Fibroblast of lung (primary cell): ENCODE data around the gene KCNK10. TPM values are rescaled to one million over a fixed set of nuclear protein-coding genes. Genes with fewer than 3 reads are reported as not detected.

Experiments used
- DNase-seq, 2 donors: peaks; one replicate each; pipeline versions ENCODE4 v3.0.0 to v3.0.0-alpha.2; 2010; ENCODE audit warnings: low read depth in 2 of 2
- H2AFZ ChIP-seq: 2 replicates; pipeline ENCODE4 v1.5.1; 2012; ENCODE audit warnings: low read length, control low read depth, inconsistent platforms
- H3K27ac ChIP-seq: 2 replicates; pipeline ENCODE4 v1.5.1; 2011; ENCODE audit warnings: low read length, control low read depth; ENCODE audit not compliant: insufficient read depth
- H3K27me3 ChIP-seq: 2 replicates; pipeline ENCODE4 v1.5.1; 2011; ENCODE audit warnings: mild to moderate bottlenecking, low read length; ENCODE audit not compliant: control insufficient read depth, insufficient read depth
- H3K36me3 ChIP-seq: 2 replicates; pipeline ENCODE4 v1.5.1; 2011; ENCODE audit warnings: low read length; ENCODE audit not compliant: control insufficient read depth, insufficient read depth
- H3K4me1 ChIP-seq: 2 replicates; pipeline ENCODE4 v1.5.1; 2011; ENCODE audit warnings: low read length; ENCODE audit not compliant: control insufficient read depth, insufficient read depth; ENCODE audit errors: extremely low read depth
- H3K4me2 ChIP-seq: 2 replicates; pipeline ENCODE4 v1.5.1; 2011; ENCODE audit warnings: low read length, control low read depth; ENCODE audit not compliant: insufficient read depth; ENCODE audit errors: extremely low read depth
- H3K4me3 ChIP-seq, 4 experiments: fragments of 200-600 bp in 1 of 4; sonication (generic) in 1 of 4; replicated peaks in 1 of 4; 2 replicates each; pipeline ENCODE4 v1.5.1; 2011 to 2016; ENCODE audit warnings: low read length in 4 of 4, low read depth in 3 of 4, mild to moderate bottlenecking in 3 of 4, control low read depth in 2 of 4, inconsistent platforms in 1 of 4, mixed read lengths in 1 of 4; ENCODE audit not compliant: insufficient read depth in 1 of 4; ENCODE audit errors: control extremely low read depth in 1 of 4
- H3K79me2 ChIP-seq: 2 replicates; pipeline ENCODE4 v1.5.1; 2012; ENCODE audit warnings: mild to moderate bottlenecking, low read length, inconsistent platforms; ENCODE audit not compliant: control insufficient read depth, insufficient read depth
- H3K9ac ChIP-seq: 2 replicates; pipeline ENCODE4 v1.5.1; 2011; ENCODE audit warnings: mild to moderate bottlenecking, low read length, control low read depth; ENCODE audit not compliant: insufficient read depth
- H3K9me3 ChIP-seq: 2 replicates; pipeline ENCODE4 v1.5.1; 2012; ENCODE audit warnings: low read depth, low read length; ENCODE audit not compliant: control insufficient read depth, insufficient read depth
- H4K20me1 ChIP-seq: 2 replicates; pipeline ENCODE4 v1.5.1; 2011; ENCODE audit warnings: low read length; ENCODE audit not compliant: control insufficient read depth, insufficient read depth; ENCODE audit errors: extremely low read depth
- EZH2 ChIP-seq: IDR thresholded peaks from 2 replicates; pipeline ENCODE4 v1.5.1; 2012; ENCODE audit warnings: low read length, control low read depth, mild to moderate bottlenecking; ENCODE audit errors: missing control alignments
- polyA plus RNA-seq, 2 donors: library from polyadenylated mRNA; depleted of rRNA in 1 of 2; stranded (reverse) in 1 of 2; unstranded in 1 of 2; fragments of >200 nt; gene quantifications; 2 replicates each; pipeline ENCODE4 v1.2.1, GENCODE V29; 2011 to 2012; ENCODE audit warnings: missing spikeins in 1 of 2
- total RNA-seq: library from RNA; depleted of rRNA; stranded (reverse); fragments of >200 nt; gene quantifications from 2 replicates; pipeline ENCODE4 v1.2.1, GENCODE V29; 2014
- TF ChIP-seq, protein P1 (sequence below), 2 donors: IDR thresholded peaks in 1 of 2; conservative IDR thresholded peaks in 1 of 2; 1 replicate in 1 of 2; 2 replicates in 1 of 2; pipeline ENCODE4 v1.5.1; 2011 to 2012; ENCODE audit warnings: low read length in 2 of 2, control low read depth in 1 of 2, inconsistent platforms in 1 of 2, low read depth in 1 of 2, mild to moderate bottlenecking in 1 of 2

Gene KCNK10
- total and polyA plus RNA-seq, 2 donors (not counting 1 experiment from before 2014, with no cell fraction given) = not detected

DNA sequence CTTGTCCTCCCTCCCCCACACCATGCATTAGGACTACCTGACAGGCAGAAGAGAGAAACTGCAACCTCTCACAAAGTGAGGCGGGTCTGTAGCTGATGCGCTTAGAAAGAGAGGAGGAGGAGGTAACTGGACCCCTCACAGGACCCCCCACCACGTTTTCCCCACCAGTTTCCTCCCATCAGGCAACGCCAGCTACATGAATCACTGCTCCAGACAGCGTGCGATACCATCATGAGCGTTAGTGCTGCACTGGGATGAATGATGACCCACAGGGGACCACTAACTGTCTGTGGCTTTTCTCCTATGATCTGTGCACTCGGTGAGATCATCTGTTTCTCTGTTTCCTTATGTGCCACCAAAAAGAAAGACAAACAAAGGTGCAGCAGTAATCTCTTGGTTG, 77.7 kb downstream of the KCNK10 start:
- H3K36me3 ChIP-seq = no peaks in the 10 kb centered on the region
- no peaks in the 10 kb centered on the region for H4K20me1 ChIP-seq
- TF ChIP-seq EZH2 = no peak
- TF ChIP-seq, protein P1, sequence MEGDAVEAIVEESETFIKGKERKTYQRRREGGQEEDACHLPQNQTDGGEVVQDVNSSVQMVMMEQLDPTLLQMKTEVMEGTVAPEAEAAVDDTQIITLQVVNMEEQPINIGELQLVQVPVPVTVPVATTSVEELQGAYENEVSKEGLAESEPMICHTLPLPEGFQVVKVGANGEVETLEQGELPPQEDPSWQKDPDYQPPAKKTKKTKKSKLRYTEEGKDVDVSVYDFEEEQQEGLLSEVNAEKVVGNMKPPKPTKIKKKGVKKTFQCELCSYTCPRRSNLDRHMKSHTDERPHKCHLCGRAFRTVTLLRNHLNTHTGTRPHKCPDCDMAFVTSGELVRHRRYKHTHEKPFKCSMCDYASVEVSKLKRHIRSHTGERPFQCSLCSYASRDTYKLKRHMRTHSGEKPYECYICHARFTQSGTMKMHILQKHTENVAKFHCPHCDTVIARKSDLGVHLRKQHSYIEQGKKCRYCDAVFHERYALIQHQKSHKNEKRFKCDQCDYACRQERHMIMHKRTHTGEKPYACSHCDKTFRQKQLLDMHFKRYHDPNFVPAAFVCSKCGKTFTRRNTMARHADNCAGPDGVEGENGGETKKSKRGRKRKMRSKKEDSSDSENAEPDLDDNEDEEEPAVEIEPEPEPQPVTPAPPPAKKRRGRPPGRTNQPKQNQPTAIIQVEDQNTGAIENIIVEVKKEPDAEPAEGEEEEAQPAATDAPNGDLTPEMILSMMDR (conservative IDR thresholded peaks at IDR 0.05 in 1 of 2, IDR thresholded peaks at IDR 0.05 in 1 of 2; ENCODE audit: low read depth in 1 of 2, low read length in 2 of 2) = no peak
- no peaks in the 10 kb centered on the region for H3K9me3 ChIP-seq
- no peak overlapping the region for H3K4me2 ChIP-seq
- H2AFZ ChIP-seq = no peak overlapping the region
- H3K79me2 ChIP-seq = no peaks in the 10 kb centered on the region
- DNase-seq = no peak
- H3K27me3 ChIP-seq = no peaks in the 10 kb centered on the region
- no peak overlapping the region for H3K4me3 ChIP-seq
- no peaks in the 10 kb centered on the region for H3K4me1 ChIP-seq
- no peak overlapping the region for H3K9ac ChIP-seq
- no peak overlapping the region for H3K27ac ChIP-seq

- Histone ChIP-seq H3K27ac (no peak overlapping the region), H3K36me3 (no peaks in the 10 kb centered on the region), H3K4me2 (no peak overlapping the region), H3K79me2 (no peaks in the 10 kb centered on the region), H3K4me1 (no peaks in the 10 kb centered on the region), H2AFZ (no peak overlapping the region), H3K27me3 (no peaks in the 10 kb centered on the region), H3K4me3 (no peak overlapping the region), H3K9ac (no peak overlapping the region), H3K9me3 (no peaks in the 10 kb centered on the region), H4K20me1 (no peaks in the 10 kb centered on the region)
- no peak for DNase-seq
- TF ChIP-seq EZH2 = no peak
- TF ChIP-seq, protein P1 (conservative IDR thresholded peaks at IDR 0.05 in 1 of 2, IDR thresholded peaks at IDR 0.05 in 1 of 2; ENCODE audit: low read depth in 1 of 2, low read length in 2 of 2) = no peak
Measured at GRCh38 chr14:88243946-88244345, 79.1 kb downstream of the KCNK10 start.

DNA sequence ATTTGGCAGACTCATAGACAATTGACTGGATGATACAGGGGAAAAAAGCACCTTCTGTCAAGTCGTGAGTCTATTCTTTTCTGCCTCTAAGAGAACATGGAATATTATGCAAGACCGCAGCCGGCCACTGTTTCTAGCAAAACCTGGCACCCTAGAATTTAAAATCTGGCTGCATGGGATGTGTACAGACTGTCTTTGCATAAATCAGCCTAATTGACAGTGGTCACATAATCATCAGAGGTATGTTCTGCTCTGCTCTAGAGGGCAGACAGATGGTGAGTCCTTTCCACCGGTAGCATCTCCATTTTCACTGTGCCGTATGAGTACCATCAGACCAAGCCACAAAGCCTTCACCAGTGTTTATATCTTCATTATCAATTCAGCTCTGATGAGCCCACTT, 80.6 kb downstream of the KCNK10 start:
- no peaks in the 10 kb centered on the region for H4K20me1 ChIP-seq
- no peaks in the 10 kb centered on the region for H3K36me3 ChIP-seq
- H3K4me3 ChIP-seq = no peak overlapping the region
- no peak overlapping the region for H2AFZ ChIP-seq
- TF ChIP-seq EZH2 = no peak
- TF ChIP-seq, protein P1 (conservative IDR thresholded peaks at IDR 0.05 in 1 of 2, IDR thresholded peaks at IDR 0.05 in 1 of 2; ENCODE audit: low read depth in 1 of 2, low read length in 2 of 2) = no peak
- no peak overlapping the region for H3K9ac ChIP-seq
- H3K27me3 ChIP-seq = no peaks in the 10 kb centered on the region
- H3K79me2 ChIP-seq = no peaks in the 10 kb centered on the region
- no peaks in the 10 kb centered on the region for H3K4me1 ChIP-seq
- H3K4me2 ChIP-seq = no peak overlapping the region
- DNase-seq = no peak
- H3K9me3 ChIP-seq = no peaks in the 10 kb centered on the region
- no peak overlapping the region for H3K27ac ChIP-seq
